H1 (cell line): ENCODE measurements around the gene GALNT1.

Experiments
- ATF3 ChIP-seq: IDR thresholded peaks from 2 replicates; pipeline ENCODE4 v1.6.1; 2011; ENCODE audit warnings: low read depth, mild to moderate bottlenecking, low read length; ENCODE audit not compliant: insufficient read depth
- CREB1 ChIP-seq: IDR thresholded peaks from 2 replicates; pipeline ENCODE4 v1.6.1; 2012; ENCODE audit warnings: inconsistent platforms
- TAF1 ChIP-seq: IDR thresholded peaks from 2 replicates; pipeline ENCODE4 v1.6.1; 2011; ENCODE audit warnings: mild to moderate bottlenecking, low read depth, low read length

GRCh38 chr18:35620765-35621164 lies 39.2 kb downstream of the GALNT1 start:
- no peak for TF ChIP-seq CREB1
- TF ChIP-seq ATF3: no peak
- TF ChIP-seq TAF1: no peak
